ENCODE data around the gene DPH3. TPM values are rescaled to one million over a fixed set of nuclear protein-coding genes. Genes with fewer than 3 reads are reported as not detected.

The DPH3 gene
- total and polyA plus RNA-seq, 2 experiments from 2014 or later = 15.3 to 84.3 TPM

GRCh38 chr3:16241225-16241624, 23.5 kb downstream of the DPH3 start:
- H3K4me3 Mint-ChIP-seq = no peak overlapping the region
- Histone ChIP-seq H4K20me1 (replicated peaks; ENCODE audit: insufficient read depth) (no peaks in the 10 kb centered on the region), H3K4me2 (no peak overlapping the region), H3K27ac (ENCODE audit: low read depth) (no peak overlapping the region), H3K4me1 (ENCODE audit: insufficient read depth) (no peaks in the 10 kb centered on the region), H3F3A (replicated peaks; ENCODE audit: low read depth) (no peaks in the 10 kb centered on the region), H3K27me3 (ENCODE audit: insufficient read depth) (no peaks in the 10 kb centered on the region), H3K4me3 (no peak overlapping the region), H2AFZ (no peak overlapping the region), H3K79me2 (replicated peaks; ENCODE audit: insufficient read depth) (no peaks in the 10 kb centered on the region), H3K9me2 (ENCODE audit: insufficient read depth) (0 out of 2 replicates have a peak, but pooled peaks cover 2% of the 10 kb centered on the region), H3K36me3 (ENCODE audit: insufficient read depth) (no peaks in the 10 kb centered on the region)
- TF ChIP-seq CTCF (conservative IDR thresholded peaks at IDR 0.05; ENCODE audit: low read depth in 2 of 2) (no peak), ZNF331 (CRISPR knock-in tag; IDR thresholded peaks at IDR 0.05; ENCODE audit: low read depth) (no peak), ZNF114 (CRISPR knock-in tag; IDR thresholded peaks at IDR 0.05) (no peak), ETS1 (IDR thresholded peaks at IDR 0.05) (no peak), EZH2phosphoT487 (IDR thresholded peaks at IDR 0.05; ENCODE audit: unreplicated experiment) (no peak), EZH2 (IDR thresholded peaks at IDR 0.05; ENCODE audit: low read depth, unreplicated experiment) (no peak), CREB1 (CRISPR knock-in tag; IDR thresholded peaks at IDR 0.05; ENCODE audit: low read depth) (no peak), STAT1 (IDR thresholded peaks at IDR 0.05; ENCODE audit: unreplicated experiment) (no peak), NANOG (IDR thresholded peaks at IDR 0.05; ENCODE audit: borderline replicate concordance) (no peak), JUNB (IDR thresholded peaks at IDR 0.05; ENCODE audit: unreplicated experiment) (no peak)
- H3K27ac Mint-ChIP-seq = no peak overlapping the region
- H3K27me3 Mint-ChIP-seq (ENCODE audit: insufficient read depth, low read depth, poor library complexity) = peaks cover 5% of the 10 kb centered on the region
- H3K4me1 Mint-ChIP-seq = no peaks in the 10 kb centered on the region
- no peaks in the 10 kb centered on the region for H3K36me3 Mint-ChIP-seq (ENCODE audit: low read depth)
- DNase-seq (ENCODE audit: low spot score) = no peak
- ATAC-seq = no peak
- no peaks in the 10 kb centered on the region; the same call in 2 of the 3 replicates for H3K9me3 Mint-ChIP-seq

- Histone ChIP-seq H3K9me2 (ENCODE audit: insufficient read depth) (0 out of 2 replicates have a peak, but pooled peaks cover 6% of the 10 kb centered on the region), H3F3A (replicated peaks; ENCODE audit: low read depth) (no peaks in the 10 kb centered on the region), H3K4me3 (no peak overlapping the region), H4K20me1 (replicated peaks; ENCODE audit: insufficient read depth) (no peaks in the 10 kb centered on the region), H2AFZ (no peak overlapping the region), H3K4me1 (ENCODE audit: insufficient read depth) (no peaks in the 10 kb centered on the region), H3K27me3 (ENCODE audit: insufficient read depth) (no peaks in the 10 kb centered on the region), H3K4me2 (no peak overlapping the region), H3K36me3 (ENCODE audit: insufficient read depth) (no peaks in the 10 kb centered on the region), H3K79me2 (replicated peaks; ENCODE audit: insufficient read depth) (no peaks in the 10 kb centered on the region), H3K27ac (ENCODE audit: low read depth) (no peak overlapping the region)
- no peaks in the 10 kb centered on the region for H3K36me3 Mint-ChIP-seq (ENCODE audit: low read depth)
- no peaks in the 10 kb centered on the region for H3K27me3 Mint-ChIP-seq (ENCODE audit: insufficient read depth, low read depth, poor library complexity)
- DNase-seq (ENCODE audit: low spot score) = no peak
- no peaks in the 10 kb centered on the region for H3K4me1 Mint-ChIP-seq
- no peak for ATAC-seq
- no peaks in the 10 kb centered on the region; the same call in 2 of the 3 replicates for H3K9me3 Mint-ChIP-seq
- no peak overlapping the region for H3K4me3 Mint-ChIP-seq
- no peak overlapping the region for H3K27ac Mint-ChIP-seq
- TF ChIP-seq STAT1 (IDR thresholded peaks at IDR 0.05; ENCODE audit: unreplicated experiment) = no peak
- TF ChIP-seq EZH2phosphoT487 (IDR thresholded peaks at IDR 0.05; ENCODE audit: unreplicated experiment) = no peak
- TF ChIP-seq ZNF114 (CRISPR knock-in tag; IDR thresholded peaks at IDR 0.05) = no peak
- no peak for TF ChIP-seq REST (IDR thresholded peaks at IDR 0.05; ENCODE audit: unreplicated experiment)
Measured at GRCh38 chr3:16240229-16241023, 24.3 kb downstream of the DPH3 start.
